ENCODE measurements around the gene COA8.
A peak's percentile ranks its signal among the peaks of the same experiment; 100 is the strongest.

COA8 gene

GRCh38 chr14:103630364-103631108, 67.8 kb downstream of the COA8 start:
- H3K27me3 ChIP-seq (ENCODE audit: insufficient read depth, low read depth) = no peaks in the 10 kb centered on the region
- no peaks in the 10 kb centered on the region for H3K36me3 ChIP-seq (ENCODE audit: insufficient read depth)
- H4K20me1 ChIP-seq (ENCODE audit: insufficient read depth) = 0 out of 2 replicates have a peak, but pooled peaks cover 12% of the 10 kb centered on the region
- peaks cover 51% of the 10 kb centered on the region for H3K79me2 ChIP-seq (ENCODE audit: insufficient read depth, low read depth)
- TF ChIP-seq CTCF (conservative IDR thresholded peaks at IDR 0.05; ENCODE audit: low read depth, low read length) = no peak
- H3K4me2 ChIP-seq = peak overlapping the region; percentile 93
- H3K4me3 ChIP-seq (IDR thresholded peaks at IDR 0.05; ENCODE audit: insufficient read depth, low read depth, low read length) = no peak overlapping the region
- peaks cover 28% of the 10 kb centered on the region for H3K4me1 ChIP-seq (ENCODE audit: low read depth, poor library complexity, severe bottlenecking)
- peak overlapping the region; percentile 92; the same call in 1 of the 2 replicates for H3K9ac ChIP-seq
- no peak overlapping the region for H2AFZ ChIP-seq (ENCODE audit: low read depth)
- no peak overlapping the region for H3K27ac ChIP-seq

- H3K27ac ChIP-seq = no peak overlapping the region
- no peaks in the 10 kb centered on the region for H3K27me3 ChIP-seq (ENCODE audit: insufficient read depth, low read depth)
- H3K79me2 ChIP-seq (ENCODE audit: insufficient read depth, low read depth) = peaks cover 79% of the 10 kb centered on the region
- H2AFZ ChIP-seq (ENCODE audit: low read depth) = no peak overlapping the region
- TF ChIP-seq CTCF (conservative IDR thresholded peaks at IDR 0.05; ENCODE audit: low read depth, low read length) = no peak
- no peak overlapping the region for H3K4me2 ChIP-seq
- no peaks in the 10 kb centered on the region for H3K36me3 ChIP-seq (ENCODE audit: insufficient read depth)
- H3K4me1 ChIP-seq (ENCODE audit: low read depth, poor library complexity, severe bottlenecking) = peaks cover 20% of the 10 kb centered on the region
- no peak overlapping the region for H3K9ac ChIP-seq
- 0 out of 2 replicates have a peak, but pooled peaks cover 12% of the 10 kb centered on the region for H4K20me1 ChIP-seq (ENCODE audit: insufficient read depth)
- no peak overlapping the region for H3K4me3 ChIP-seq (IDR thresholded peaks at IDR 0.05; ENCODE audit: insufficient read depth, low read depth, low read length)
These were observed 70.6 kb downstream of the COA8 start for GRCh38 chr14:103633391-103633790.

- Histone ChIP-seq H3K79me2 (ENCODE audit: insufficient read depth, low read depth) (peaks cover 87% of the 10 kb centered on the region), H4K20me1 (ENCODE audit: insufficient read depth) (0 out of 2 replicates have a peak, but pooled peaks cover 12% of the 10 kb centered on the region), H3K36me3 (ENCODE audit: insufficient read depth) (no peaks in the 10 kb centered on the region), H2AFZ (ENCODE audit: low read depth) (no peak overlapping the region), H3K4me2 (no peak overlapping the region), H3K4me3 (IDR thresholded peaks at IDR 0.05; ENCODE audit: insufficient read depth, low read depth, low read length) (no peak overlapping the region), H3K27me3 (ENCODE audit: insufficient read depth, low read depth) (no peaks in the 10 kb centered on the region), H3K27ac (no peak overlapping the region), H3K9ac (no peak overlapping the region), H3K4me1 (ENCODE audit: low read depth, poor library complexity, severe bottlenecking) (peaks cover 20% of the 10 kb centered on the region)
- no peak for TF ChIP-seq CTCF (conservative IDR thresholded peaks at IDR 0.05; ENCODE audit: low read depth, low read length)
These were observed 71.4 kb downstream of the COA8 start for GRCh38 chr14:103634156-103634555.

GRCh38 chr14:103638594-103638993, 75.8 kb downstream of the COA8 start:
- no peaks in the 10 kb centered on the region for H4K20me1 ChIP-seq (ENCODE audit: insufficient read depth)
- H3K4me1 ChIP-seq (ENCODE audit: low read depth, poor library complexity, severe bottlenecking) = peaks cover 13% of the 10 kb centered on the region
- H3K79me2 ChIP-seq (ENCODE audit: insufficient read depth, low read depth) = peaks cover 88% of the 10 kb centered on the region

More at GRCh38 chr14:103638594-103638993, 75.8 kb downstream of the COA8 start:
- Histone ChIP-seq H3K27ac (no peak overlapping the region), H3K36me3 (ENCODE audit: insufficient read depth) (no peaks in the 10 kb centered on the region), H3K4me2 (no peak overlapping the region), H3K4me3 (IDR thresholded peaks at IDR 0.05; ENCODE audit: insufficient read depth, low read depth, low read length) (no peak overlapping the region), H2AFZ (ENCODE audit: low read depth) (no peak overlapping the region), H3K27me3 (ENCODE audit: insufficient read depth, low read depth) (no peaks in the 10 kb centered on the region), H3K9ac (no peak overlapping the region)
- TF ChIP-seq CTCF (conservative IDR thresholded peaks at IDR 0.05; ENCODE audit: low read depth, low read length) = no peak
